OCI-LY1 (cell line): ENCODE results near the gene TREM2.
"Not testable (repeated sequence)": the region's sequence is repeated elsewhere in the genome, so short reads cannot be mapped to it uniquely, and the experiment has no call there.

Experiments used
- CTCF ChIP-seq: fragments of 200-600 bp; sonication (generic), shearing (Covaris generic); IDR thresholded peaks from 2 replicates; pipeline ENCODE4 v1.5.1; 2017; ENCODE audit warnings: mild to moderate bottlenecking, antibody characterized with exemption, low read length, moderate library complexity, mixed read lengths
- EZH2 ChIP-seq: fragments of 200-600 bp; sonication (generic), shearing (Covaris generic); IDR thresholded peaks from 2 replicates; pipeline ENCODE4 v1.8.0; 2017; ENCODE audit warnings: borderline replicate concordance, mixed run types, mild to moderate bottlenecking, antibody characterized with exemption, low read length, moderate library complexity, mixed read lengths

- TF ChIP-seq CTCF, EZH2: not testable (repeated sequence)
Observed at GRCh38 chr6:41189046-41189445, 26.1 kb upstream of the TREM2 start.
